Measurements from ENCODE around the gene PNPT1.
A peak's percentile ranks its signal among the peaks of the same experiment; 100 is the strongest.
"Not testable (repeated sequence)": the region's sequence is repeated elsewhere in the genome, so short reads cannot be mapped to it uniquely, and the experiment has no call there.

The PNPT1 gene

DNA sequence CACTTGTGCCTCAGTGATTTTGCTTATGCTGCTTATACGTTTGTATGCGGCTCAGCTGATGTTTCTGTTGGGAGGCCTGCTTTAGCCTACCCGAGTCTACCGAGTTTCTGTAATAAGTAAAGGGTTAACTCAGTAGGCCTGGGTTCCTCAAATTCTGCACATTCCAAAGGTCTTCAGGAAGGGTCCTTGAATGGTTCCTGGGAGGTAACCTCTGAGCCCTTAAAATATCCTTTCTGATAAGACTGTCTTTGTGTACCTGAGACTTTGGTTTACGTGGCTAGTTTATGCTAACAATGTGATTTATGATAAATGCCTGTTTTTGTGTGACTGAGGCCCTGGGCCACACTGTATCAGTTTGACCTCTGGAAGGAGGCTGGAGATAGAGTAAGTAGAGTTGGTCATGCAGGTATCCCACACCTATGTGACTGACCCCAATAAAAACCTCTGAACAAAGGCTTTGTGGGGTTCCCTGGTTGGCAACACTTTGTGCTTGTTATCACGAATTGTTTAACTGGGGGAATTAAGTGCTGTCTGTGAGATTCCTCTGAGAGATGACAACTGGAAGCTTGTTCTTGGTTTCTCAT is 18.9 kb upstream of the PNPT1 start:
- H3K4me1 ChIP-seq: peaks cover 6% of the 10 kb centered on the region; the same call in 1 of the 2 replicates
- in situ Hi-C loops (cut with MboI; ENCODE audit: low sequenced_read_pairs): loop anchor here (10.0 to 25.0 kb wide), 2 partner anchors 250 to 412 kb away; no protein-coding TSS in a partner anchor
- H3K36me3 ChIP-seq (replicated peaks): no peaks in the 10 kb centered on the region
- H3K4me3 ChIP-seq: no peak overlapping the region
- H3K9me3 ChIP-seq: no peaks in the 10 kb centered on the region
- DNase-seq (ENCODE audit: low spot score in 2 of 2): no peak
- no peaks in the 10 kb centered on the region for H3K27me3 ChIP-seq (ENCODE audit: low read depth)

DNA sequence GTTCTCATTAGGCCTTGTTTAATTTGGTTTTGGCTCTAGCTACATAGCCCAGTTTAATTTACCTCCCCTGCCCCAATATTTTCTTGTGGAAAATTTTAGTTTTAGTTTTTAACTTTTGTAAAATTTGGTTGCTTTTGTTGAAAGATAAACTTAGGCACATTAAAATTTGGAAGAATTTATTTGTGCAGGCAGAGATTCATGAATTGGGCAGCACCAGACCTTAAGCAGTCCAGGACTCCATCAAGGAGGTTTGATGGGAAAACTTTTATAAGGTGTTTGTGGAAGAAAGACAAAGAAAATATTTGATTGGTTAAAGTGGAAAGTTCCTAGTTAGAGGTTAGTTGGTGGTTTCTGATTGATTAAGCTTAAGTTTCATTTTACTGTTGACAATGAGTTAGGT is 16.4 kb upstream of the PNPT1 start:
- DNase-seq (ENCODE audit: low spot score in 2 of 2): no peak
- H3K27me3 ChIP-seq (ENCODE audit: low read depth): no peaks in the 10 kb centered on the region
- H3K36me3 ChIP-seq (replicated peaks): no peaks in the 10 kb centered on the region
- H3K4me1 ChIP-seq: peaks cover 6% of the 10 kb centered on the region; the same call in 1 of the 2 replicates
- H3K9me3 ChIP-seq: no peaks in the 10 kb centered on the region
- no peak overlapping the region for H3K4me3 ChIP-seq
- in situ Hi-C loops (cut with MboI; ENCODE audit: low sequenced_read_pairs): loop anchor here (10.0 to 25.0 kb wide), 2 partner anchors 252 to 415 kb away; no protein-coding TSS in a partner anchor

DNA sequence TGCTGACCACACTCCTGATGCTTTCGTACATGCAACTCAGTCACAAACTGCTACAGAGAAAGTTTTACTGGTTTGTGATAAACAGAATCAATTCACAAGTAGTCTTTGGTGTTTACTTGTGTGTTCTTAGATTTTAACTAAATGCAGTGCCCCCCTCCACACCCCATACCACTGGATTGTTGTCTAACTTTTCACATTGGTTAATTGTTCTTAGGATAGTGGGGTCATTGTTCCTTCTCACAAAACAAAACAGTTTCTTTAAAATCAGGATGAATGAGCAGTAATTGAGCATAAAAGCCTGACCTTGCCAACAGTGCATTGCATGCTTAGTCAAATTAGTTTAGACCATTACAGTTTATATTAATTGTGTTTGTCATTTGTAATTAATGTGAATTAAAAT is 14.1 kb upstream of the PNPT1 start:
- Histone ChIP-seq H3K4me1 (peaks cover 6% of the 10 kb centered on the region; the same call in 1 of the 2 replicates), H3K27me3 (ENCODE audit: low read depth) (0 out of 2 replicates have a peak, but pooled peaks cover 2% of the 10 kb centered on the region), H3K36me3 (replicated peaks) (no peaks in the 10 kb centered on the region), H3K4me3 (no peak overlapping the region), H3K9me3 (no peaks in the 10 kb centered on the region)
- in situ Hi-C loops (cut with MboI; ENCODE audit: low sequenced_read_pairs): loop anchor here (25.0 kb wide), 1 partner anchor 255 kb away; no protein-coding TSS in a partner anchor
- no peak for DNase-seq (ENCODE audit: low spot score in 2 of 2)

DNA sequence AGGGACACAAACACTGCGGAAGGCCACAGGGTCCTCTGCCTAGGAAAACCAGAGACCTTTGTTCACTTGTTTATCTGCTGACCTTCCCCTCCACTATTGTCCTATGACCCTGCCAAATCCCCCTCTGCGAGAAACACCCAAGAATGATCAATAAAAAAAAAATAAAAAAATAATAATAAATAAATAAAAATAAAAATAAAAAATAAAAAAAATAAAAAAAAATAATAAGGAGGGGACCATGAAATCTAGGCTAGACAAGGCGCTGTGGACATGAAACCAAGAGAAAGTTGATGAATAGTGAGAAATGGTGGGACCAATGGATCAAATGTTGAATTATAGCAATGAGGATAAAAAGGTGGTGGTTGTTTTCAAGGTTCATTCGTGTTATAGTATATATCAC is 12.6 kb upstream of the PNPT1 start:
- not testable (repeated sequence) for H3K9me3 ChIP-seq; H3K4me1 ChIP-seq; H3K27me3 ChIP-seq (ENCODE audit: low read depth); H3K4me3 ChIP-seq; H3K36me3 ChIP-seq (replicated peaks); DNase-seq (ENCODE audit: low spot score in 2 of 2)
- in situ Hi-C loops (cut with MboI; ENCODE audit: low sequenced_read_pairs): loop anchor here (25.0 kb wide), 1 partner anchor 256 kb away; no protein-coding TSS in a partner anchor

DNA sequence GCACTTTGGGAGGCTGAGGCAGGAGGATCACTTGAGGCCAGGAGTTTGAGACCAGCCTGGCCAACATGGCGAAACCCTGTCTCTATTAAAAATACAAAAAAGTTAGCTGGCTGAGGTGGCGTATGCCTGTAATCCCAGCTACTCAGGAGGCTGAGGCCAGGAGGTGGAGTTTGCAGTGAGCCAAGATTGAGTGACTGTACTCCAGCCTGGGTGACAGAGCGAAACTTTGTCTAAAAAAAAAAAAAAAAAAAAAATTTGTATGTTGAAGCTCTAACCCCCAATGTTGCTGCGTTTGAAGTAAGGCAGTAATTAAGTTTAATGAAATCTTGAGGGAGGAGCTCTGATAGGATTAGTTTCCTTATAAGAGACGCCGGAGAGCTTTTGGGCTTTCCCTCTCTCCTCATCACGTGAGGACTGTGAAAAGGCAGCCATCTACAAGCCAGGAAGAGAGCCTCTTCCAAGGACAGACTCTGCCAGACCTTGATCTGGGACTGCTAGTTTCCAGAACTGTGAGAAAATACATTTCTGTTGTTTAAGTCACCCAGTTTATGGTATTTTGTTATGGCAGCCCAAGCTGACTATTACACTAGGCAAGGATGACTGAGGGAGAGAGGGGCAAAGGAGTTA is 11.5 kb upstream of the PNPT1 start:
- no peak for DNase-seq (ENCODE audit: low spot score in 2 of 2)
- Histone ChIP-seq H3K4me1 (peaks cover 6% of the 10 kb centered on the region; the same call in 1 of the 2 replicates), H3K9me3 (no peaks in the 10 kb centered on the region), H3K36me3 (replicated peaks) (no peaks in the 10 kb centered on the region), H3K27me3 (ENCODE audit: low read depth) (0 out of 2 replicates have a peak, but pooled peaks cover 2% of the 10 kb centered on the region), H3K4me3 (no peak overlapping the region)
- in situ Hi-C loops (cut with MboI; ENCODE audit: low sequenced_read_pairs): loop anchor here (25.0 kb wide), 1 partner anchor 257 kb away; no protein-coding TSS in a partner anchor

DNA sequence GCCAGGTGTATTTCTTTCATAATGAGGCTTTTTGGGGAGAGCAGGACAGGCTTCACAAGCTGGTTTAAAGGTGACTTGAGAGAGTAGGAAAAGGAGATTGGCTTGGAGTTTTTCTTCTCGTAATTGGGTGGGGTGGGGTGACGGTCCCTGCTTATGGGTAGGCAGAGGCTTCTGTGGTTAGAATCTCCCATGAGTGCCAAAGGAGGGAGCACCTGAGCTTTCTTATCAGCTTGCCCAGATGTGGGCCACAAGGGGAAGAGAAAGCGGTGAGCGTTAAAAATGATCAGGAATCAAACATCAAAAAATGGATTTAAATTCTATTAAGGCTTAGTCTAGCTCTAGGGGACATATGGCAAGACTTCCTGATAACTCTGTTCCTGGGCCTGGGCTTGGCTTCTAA is 9.7 kb upstream of the PNPT1 start:
- H3K4me1 ChIP-seq: no peaks in the 10 kb centered on the region
- 0 out of 2 replicates have a peak, but pooled peaks cover 7% of the 10 kb centered on the region for H3K27me3 ChIP-seq (ENCODE audit: low read depth)
- H3K36me3 ChIP-seq (replicated peaks): no peaks in the 10 kb centered on the region
- no peaks in the 10 kb centered on the region for H3K9me3 ChIP-seq
- DNase-seq (ENCODE audit: low spot score in 2 of 2): no peak
- no peak overlapping the region for H3K4me3 ChIP-seq
- in situ Hi-C loops (cut with MboI; ENCODE audit: low sequenced_read_pairs): loop anchor here (25.0 kb wide), 1 partner anchor 259 kb away; no protein-coding TSS in a partner anchor

DNA sequence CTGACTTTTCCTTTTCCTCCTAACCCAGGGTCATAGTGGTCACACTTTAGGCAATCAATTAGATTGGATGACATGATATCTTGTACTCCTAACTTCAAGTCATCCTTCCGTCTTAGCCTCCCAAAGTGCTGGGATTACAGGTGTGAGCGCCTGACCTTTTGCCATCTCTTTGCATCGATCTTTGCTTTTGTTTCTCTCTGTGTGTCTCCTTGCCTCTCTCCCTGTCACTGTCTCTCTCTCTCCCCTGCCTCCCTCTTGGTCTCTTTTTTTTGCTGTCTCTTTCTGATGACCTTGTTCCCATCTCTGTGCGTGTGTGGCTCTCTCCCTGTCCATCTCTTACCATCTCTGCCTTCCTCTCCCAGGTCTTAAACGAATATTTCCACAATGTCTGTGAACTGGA is 904 bp downstream of the PNPT1 start:
- Histone ChIP-seq H3K4me3 (peak overlapping the region; percentile 81), H3K4me1 (peaks cover 20% of the 10 kb centered on the region), H3K36me3 (replicated peaks) (peaks cover 23% of the 10 kb centered on the region)
- H3K27me3 ChIP-seq (ENCODE audit: low read depth); DNase-seq (ENCODE audit: low spot score in 2 of 2); H3K9me3 ChIP-seq; in situ Hi-C loops (cut with MboI; ENCODE audit: low sequenced_read_pairs): not testable (repeated sequence)

DNA sequence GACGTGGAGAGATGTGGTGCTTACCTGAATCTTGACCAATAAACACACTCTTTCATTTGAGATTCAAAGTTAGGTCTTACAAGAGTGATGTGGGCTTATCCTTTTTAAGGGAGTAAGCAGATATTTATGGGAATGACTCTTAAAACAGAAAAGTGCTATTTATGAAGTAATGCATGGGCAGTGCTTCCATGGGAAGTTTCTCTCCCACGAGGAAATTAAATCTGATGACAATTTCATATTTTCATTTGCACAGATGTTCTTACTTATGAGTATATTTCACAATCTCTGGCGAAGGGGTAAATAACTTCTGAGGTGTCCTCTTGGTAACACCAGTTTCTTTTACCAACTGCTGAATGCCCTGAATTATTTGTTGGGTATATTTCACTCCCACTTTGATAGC is 21.0 kb downstream of the PNPT1 start:
- no peak for DNase-seq (ENCODE audit: low spot score in 2 of 2)
- Histone ChIP-seq H3K9me3 (no peaks in the 10 kb centered on the region), H3K4me3 (no peak overlapping the region), H3K36me3 (replicated peaks) (peaks cover 34% of the 10 kb centered on the region), H3K4me1 (no peaks in the 10 kb centered on the region), H3K27me3 (ENCODE audit: low read depth) (no peaks in the 10 kb centered on the region)
- in situ Hi-C loops (cut with MboI; ENCODE audit: low sequenced_read_pairs): no loop called here

DNA sequence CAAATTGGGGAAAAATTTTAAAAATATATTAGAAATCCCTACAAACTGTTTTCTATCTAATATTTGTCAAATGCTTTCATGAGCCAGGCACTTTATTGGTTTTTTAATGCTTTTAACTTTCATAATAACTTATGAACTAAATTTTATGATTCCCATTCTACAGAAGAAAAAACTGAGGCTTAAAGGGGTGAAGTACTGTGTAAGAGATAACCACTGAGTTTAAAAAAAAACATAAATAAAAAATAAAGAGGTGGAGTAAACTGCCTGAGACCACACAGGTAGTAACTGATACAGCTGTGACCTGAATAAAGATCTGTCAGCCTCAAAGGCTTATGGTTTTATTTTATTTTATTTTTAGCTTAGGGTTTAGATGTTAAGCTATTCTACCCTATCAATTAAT is 24.7 kb downstream of the PNPT1 start:
- no peak for DNase-seq (ENCODE audit: low spot score in 2 of 2)
- H3K9me3 ChIP-seq: no peaks in the 10 kb centered on the region
- H3K4me3 ChIP-seq: no peak overlapping the region
- no peaks in the 10 kb centered on the region for H3K27me3 ChIP-seq (ENCODE audit: low read depth)
- in situ Hi-C loops (cut with MboI; ENCODE audit: low sequenced_read_pairs): no loop called here
- H3K36me3 ChIP-seq (replicated peaks): peaks cover 42% of the 10 kb centered on the region
- no peaks in the 10 kb centered on the region for H3K4me1 ChIP-seq

DNA sequence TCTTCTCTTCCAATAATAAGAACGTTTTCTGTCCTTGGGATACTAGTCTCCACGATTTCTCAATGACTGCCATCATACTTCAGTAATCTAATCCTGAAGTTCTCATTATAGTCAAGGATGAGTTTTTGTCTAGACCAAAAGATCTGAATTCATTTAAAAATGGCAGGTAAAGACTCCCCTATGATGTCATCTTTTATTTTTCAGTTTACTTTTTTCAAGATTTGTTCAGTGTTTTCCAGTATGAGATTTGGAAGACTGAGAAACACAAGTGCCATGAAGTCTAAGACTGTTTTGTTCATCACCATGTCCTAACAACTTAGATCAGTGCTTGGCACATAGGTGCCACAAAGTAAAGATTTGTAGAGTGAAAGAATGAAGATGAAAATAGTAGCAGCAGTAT is 40.4 kb downstream of the PNPT1 start:
- Histone ChIP-seq H3K27me3 (ENCODE audit: low read depth) (no peaks in the 10 kb centered on the region), H3K9me3 (no peaks in the 10 kb centered on the region), H3K4me3 (no peak overlapping the region), H3K4me1 (no peaks in the 10 kb centered on the region), H3K36me3 (replicated peaks) (peaks cover 49% of the 10 kb centered on the region)
- in situ Hi-C loops (cut with MboI; ENCODE audit: low sequenced_read_pairs): no loop called here
- no peak for DNase-seq (ENCODE audit: low spot score in 2 of 2)

DNA sequence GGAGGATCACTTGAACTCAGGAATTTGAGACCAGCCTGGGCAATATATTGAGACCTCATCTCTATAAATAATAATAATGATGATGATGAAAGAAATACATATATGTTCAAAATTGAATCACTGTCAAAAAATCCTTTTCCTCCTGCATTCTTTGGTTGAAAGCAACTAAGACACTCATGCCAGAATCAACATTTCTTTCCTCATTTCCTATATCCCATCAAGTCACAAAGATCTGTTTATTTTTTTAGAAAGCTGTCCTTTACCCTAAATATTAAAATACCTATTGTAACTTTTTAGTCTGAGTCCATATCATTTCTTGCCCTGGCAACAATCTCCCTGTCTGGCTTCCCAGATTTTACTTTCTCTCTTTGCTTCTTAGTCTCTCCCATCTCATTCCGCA is 44.4 kb downstream of the PNPT1 start:
- peaks cover 42% of the 10 kb centered on the region for H3K36me3 ChIP-seq (replicated peaks)
- DNase-seq (ENCODE audit: low spot score in 2 of 2): no peak
- H3K27me3 ChIP-seq (ENCODE audit: low read depth): no peaks in the 10 kb centered on the region
- in situ Hi-C loops (cut with MboI; ENCODE audit: low sequenced_read_pairs): no loop called here
- H3K9me3 ChIP-seq: no peaks in the 10 kb centered on the region
- no peaks in the 10 kb centered on the region for H3K4me1 ChIP-seq
- H3K4me3 ChIP-seq: no peak overlapping the region

DNA sequence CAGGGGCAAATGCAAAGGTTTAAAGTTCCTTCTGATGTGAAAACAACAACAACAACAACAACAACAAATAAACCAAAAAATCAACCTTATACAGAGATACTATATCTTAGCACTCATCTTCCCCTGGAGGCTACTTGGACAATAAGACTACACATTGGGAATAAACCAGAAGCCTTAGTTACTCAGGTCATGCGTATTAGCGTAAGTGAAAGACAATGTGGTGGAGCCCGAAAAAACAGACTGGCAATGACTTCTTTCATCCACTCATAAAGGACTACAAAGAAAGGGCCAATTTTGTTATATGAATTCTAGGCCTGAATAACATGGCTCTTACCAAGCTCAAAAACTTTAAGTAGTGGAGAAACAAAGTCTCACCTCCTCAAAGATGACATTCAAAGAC is 56.8 kb downstream of the PNPT1 start:
- Histone ChIP-seq H3K27me3 (ENCODE audit: low read depth) (no peaks in the 10 kb centered on the region), H3K36me3 (replicated peaks) (peaks cover 61% of the 10 kb centered on the region), H3K9me3 (no peaks in the 10 kb centered on the region), H3K4me3 (no peak overlapping the region), H3K4me1 (no peaks in the 10 kb centered on the region)
- no peak for DNase-seq (ENCODE audit: low spot score in 2 of 2)
- in situ Hi-C loops (cut with MboI; ENCODE audit: low sequenced_read_pairs): no loop called here

DNA sequence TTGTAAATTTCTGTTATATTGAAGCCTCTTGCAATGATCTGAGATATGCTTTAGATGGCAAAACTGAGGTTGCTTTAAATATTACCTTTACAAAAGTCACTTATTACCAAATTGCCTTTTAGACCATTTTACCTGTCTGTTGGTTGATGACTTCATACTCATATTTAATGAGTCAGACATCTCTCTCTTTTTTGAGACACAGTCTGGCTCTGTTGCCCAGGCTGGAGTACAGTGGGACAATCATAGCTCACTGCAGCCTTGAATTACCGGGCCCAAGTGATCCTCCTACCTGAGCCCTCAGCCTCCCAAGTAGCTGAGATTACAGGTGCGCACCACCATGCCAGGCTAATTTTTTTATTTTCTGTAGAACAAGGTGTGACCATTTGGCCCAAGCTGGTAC is 64.7 kb downstream of the PNPT1 start:
- Histone ChIP-seq H3K27me3 (ENCODE audit: low read depth) (no peaks in the 10 kb centered on the region), H3K4me1 (no peaks in the 10 kb centered on the region), H3K9me3 (no peaks in the 10 kb centered on the region), H3K36me3 (replicated peaks) (peaks cover 13% of the 10 kb centered on the region; the same call in 1 of the 2 replicates), H3K4me3 (no peak overlapping the region)
- in situ Hi-C loops (cut with MboI; ENCODE audit: low sequenced_read_pairs): no loop called here
- DNase-seq (ENCODE audit: low spot score in 2 of 2): no peak

DNA sequence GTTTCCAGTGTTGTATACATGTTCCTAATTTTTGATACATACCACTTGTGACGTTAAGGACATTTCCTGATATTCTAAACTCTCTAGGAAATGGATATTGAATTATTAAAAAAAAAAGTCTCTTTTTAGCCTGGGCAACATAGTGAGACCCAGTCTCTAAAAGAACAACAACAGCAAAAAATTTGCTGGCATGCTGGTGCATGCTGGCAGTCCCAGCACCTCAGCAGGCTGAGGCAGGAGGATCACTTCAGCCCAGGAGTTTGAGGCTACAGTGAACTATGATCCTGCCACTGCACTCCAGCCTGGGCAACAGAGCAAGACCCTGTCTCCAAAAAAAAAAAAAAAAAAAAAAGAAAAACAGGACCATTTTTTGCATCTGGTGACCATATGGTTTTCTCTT is 65.7 kb downstream of the PNPT1 start:
- in situ Hi-C loops (cut with MboI; ENCODE audit: low sequenced_read_pairs): no loop called here
- Histone ChIP-seq H3K4me1 (peaks cover under 1% of the 10 kb centered on the region), H3K27me3 (ENCODE audit: low read depth) (no peaks in the 10 kb centered on the region), H3K36me3 (replicated peaks) (peaks cover 10% of the 10 kb centered on the region; the same call in 1 of the 2 replicates), H3K4me3 (no peak overlapping the region), H3K9me3 (no peaks in the 10 kb centered on the region)
- no peak for DNase-seq (ENCODE audit: low spot score in 2 of 2)

Measured in HAP-1 (cell line).